GM12801 (cell line): Measurements from ENCODE around the gene SEL1L3.

Experiments
- TF ChIP-seq, protein P1 (sequence below): IDR thresholded peaks from one replicate; pipeline ENCODE4 v1.5.1; 2011; ENCODE audit warnings: control low read depth; ENCODE audit not compliant: insufficient read length; ENCODE audit errors: extremely low read depth

SEL1L3 gene

DNA sequence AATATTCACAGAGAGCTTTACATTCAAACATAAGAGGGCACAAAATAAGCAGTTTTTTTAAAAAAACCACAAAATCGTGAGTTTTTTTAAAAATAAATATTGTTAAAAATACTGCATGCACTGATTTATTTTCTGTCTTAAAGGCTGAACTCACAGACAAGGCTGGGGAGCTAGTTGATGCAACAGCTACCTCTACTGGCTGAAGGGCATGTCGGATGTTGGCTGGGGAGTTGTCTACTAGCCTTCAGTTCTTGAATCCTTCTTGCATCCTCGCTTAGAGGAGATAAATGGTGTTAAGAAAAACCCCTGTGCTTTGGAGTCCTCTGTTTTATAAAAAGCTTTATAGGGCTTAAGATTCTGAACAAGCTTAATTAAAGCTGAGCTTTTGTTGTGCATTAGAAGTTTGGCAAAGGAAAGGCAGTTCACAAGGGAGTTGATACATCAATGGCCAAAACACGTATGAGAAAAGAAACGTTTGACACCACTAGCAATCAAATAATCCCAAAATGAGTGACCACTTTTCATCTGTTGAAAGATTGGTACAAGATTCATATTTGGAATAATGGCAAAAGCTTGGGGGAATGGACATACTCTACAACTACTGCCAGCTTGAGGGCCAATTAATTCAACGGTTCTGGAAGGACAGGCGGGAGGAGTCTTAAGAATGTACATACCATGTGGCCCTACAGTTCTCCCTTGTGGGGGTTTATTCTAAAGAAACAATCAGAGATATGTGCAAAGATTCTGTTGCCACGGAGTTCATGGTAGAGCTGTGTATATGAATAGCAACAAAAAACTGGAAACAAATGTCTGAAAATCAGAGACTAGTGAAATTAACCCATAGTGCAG is 94.7 kb downstream of the SEL1L3 start:
- TF ChIP-seq, protein P1, sequence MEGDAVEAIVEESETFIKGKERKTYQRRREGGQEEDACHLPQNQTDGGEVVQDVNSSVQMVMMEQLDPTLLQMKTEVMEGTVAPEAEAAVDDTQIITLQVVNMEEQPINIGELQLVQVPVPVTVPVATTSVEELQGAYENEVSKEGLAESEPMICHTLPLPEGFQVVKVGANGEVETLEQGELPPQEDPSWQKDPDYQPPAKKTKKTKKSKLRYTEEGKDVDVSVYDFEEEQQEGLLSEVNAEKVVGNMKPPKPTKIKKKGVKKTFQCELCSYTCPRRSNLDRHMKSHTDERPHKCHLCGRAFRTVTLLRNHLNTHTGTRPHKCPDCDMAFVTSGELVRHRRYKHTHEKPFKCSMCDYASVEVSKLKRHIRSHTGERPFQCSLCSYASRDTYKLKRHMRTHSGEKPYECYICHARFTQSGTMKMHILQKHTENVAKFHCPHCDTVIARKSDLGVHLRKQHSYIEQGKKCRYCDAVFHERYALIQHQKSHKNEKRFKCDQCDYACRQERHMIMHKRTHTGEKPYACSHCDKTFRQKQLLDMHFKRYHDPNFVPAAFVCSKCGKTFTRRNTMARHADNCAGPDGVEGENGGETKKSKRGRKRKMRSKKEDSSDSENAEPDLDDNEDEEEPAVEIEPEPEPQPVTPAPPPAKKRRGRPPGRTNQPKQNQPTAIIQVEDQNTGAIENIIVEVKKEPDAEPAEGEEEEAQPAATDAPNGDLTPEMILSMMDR, result no peak

- TF ChIP-seq, protein P1, result no peak
These were observed 102.2 kb downstream of the SEL1L3 start for GRCh38 chr4:25760518-25761157.

- TF ChIP-seq, protein P1, result no peak
These were observed 102.7 kb downstream of the SEL1L3 start for GRCh38 chr4:25760048-25760447.

- TF ChIP-seq, protein P1, result no peak
These were observed 103.7 kb downstream of the SEL1L3 start for GRCh38 chr4:25759101-25759500.

GRCh38 chr4:25757452-25757851 is 105.3 kb downstream of the SEL1L3 start:
- TF ChIP-seq, protein P1, result no peak

GRCh38 chr4:25756503-25756902 is 106.3 kb downstream of the SEL1L3 start:
- TF ChIP-seq, protein P1, result no peak

- TF ChIP-seq, protein P1, result no peak
These were observed 106.9 kb downstream of the SEL1L3 start for GRCh38 chr4:25755911-25756310.
